HG02840 (cell line): ENCODE data around the gene BYSL.
A peak's percentile ranks its signal among the peaks of the same experiment; 100 is the strongest.
"Not testable (repeated sequence)": the region's sequence is repeated elsewhere in the genome, so short reads cannot be mapped to it uniquely, and the experiment has no call there.

Source experiments
- ATAC-seq: cut with Tn5 transposase; IDR thresholded peaks from one replicate; pipeline ENCODE4 v1.9.1; 2021; ENCODE audit warnings: mild to moderate bottlenecking, moderate library complexity, moderate number of reproducible peaks; ENCODE audit not compliant: unreplicated experiment, low FRiP score

Gene BYSL

DNA sequence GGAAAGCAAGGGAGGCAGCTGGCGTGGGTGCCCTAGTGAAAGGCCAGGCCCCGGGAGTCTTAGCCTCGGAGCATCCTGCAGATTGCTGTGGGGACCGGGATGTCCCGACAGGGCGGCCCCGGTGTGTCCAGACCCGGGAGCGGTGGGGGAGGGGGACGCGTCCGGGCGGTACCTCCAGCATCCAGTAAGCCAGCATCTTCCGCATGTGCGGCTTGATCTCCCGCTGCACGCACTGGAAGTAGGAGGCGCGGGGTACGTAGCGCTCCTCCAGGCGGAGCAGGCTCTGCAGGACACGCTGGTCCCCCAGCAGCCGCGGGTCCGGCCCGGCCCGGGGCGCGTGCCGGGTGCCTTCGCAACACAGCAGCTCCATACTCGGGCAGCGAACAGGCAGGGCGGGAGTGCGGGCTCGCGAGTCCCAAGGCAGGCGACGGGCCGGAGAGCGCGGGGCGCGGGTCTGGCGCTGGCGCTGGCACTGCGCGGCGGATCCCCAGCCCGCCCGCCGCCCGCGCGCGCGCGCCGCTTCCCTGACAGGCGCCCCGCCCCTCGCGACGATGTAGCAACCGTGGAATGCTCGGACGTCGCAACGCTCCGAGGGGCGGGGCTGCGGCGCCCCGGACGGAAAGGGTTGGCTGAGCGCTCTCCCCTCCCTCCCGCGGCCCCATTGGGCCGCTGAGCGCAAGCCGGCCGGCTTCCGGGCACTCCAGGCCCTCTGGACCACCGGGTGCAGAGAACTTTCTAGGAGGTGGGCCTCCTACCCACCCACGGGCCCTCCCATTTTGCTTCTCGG, 20.2 kb downstream of the BYSL start, which contains the start of gene CCND3:
CCND3 (minus strand) TSS at position 529 of the 787 bp plus-strand sequence; CDS start at position 370, 159 bp downstream.
- ATAC-seq = peak; percentile 74

GRCh38 chr6:41942067-41942851, 21.0 kb downstream of the BYSL start:
- no peak for ATAC-seq

- ATAC-seq = not testable (repeated sequence)
Measured at GRCh38 chr6:41942882-41943281, 21.6 kb downstream of the BYSL start.

- no peak for ATAC-seq
Measured at GRCh38 chr6:41943456-41943855, 22.2 kb downstream of the BYSL start.

DNA sequence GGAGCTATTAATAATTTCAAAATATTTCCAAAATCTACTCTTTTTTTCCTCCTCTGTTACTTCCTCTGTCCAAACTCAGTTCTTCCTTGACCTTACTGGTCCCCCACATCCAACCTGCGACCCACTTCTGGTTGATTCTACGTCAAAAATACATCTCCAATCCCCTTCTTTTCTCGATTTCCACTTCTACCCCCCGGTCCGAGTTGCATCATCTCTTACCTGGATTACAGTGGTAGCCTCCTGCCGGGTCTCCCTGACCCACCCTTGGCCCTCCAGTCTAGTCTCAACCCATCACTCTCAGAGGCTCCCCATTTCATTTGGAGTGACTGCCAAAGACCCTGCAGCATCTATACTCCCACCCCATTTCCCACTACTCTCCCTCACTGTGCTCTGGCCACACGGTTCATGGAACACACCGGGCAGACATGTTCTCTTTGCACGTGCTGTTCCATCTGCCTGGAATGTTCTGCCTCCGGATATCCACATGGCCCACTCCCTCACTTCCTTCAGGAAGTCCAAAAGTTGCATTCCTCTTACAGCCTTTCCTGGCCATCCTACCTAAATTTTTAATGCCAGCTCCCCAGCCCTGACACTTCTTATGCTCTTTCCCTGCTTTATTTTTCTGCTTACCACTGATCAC, 26.4 kb downstream of the BYSL start:
- no peak for ATAC-seq

DNA sequence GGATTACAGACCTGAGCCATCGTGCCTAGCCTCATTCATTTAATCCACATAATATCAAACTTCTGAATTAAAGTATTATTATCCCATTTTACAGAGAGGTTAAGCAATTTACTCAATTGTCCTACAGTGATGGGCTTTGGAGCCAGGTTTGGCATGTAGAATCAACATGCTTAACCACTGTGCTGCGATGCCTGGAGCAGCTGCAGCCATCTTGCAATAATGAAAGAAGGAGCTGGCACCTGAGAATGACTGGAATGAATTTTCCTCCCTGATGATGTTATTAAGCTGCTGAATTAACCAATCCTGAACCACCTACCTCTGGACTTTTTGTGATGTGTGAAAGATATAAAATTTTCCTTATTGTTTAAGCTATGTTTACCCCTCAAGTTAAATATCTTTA, 33.4 kb downstream of the BYSL start:
- ATAC-seq = no peak

- no peak for ATAC-seq
Measured at GRCh38 chr6:41955412-41955811, 34.1 kb downstream of the BYSL start.

GRCh38 chr6:41957117-41957516, 35.8 kb downstream of the BYSL start:
- no peak for ATAC-seq

DNA sequence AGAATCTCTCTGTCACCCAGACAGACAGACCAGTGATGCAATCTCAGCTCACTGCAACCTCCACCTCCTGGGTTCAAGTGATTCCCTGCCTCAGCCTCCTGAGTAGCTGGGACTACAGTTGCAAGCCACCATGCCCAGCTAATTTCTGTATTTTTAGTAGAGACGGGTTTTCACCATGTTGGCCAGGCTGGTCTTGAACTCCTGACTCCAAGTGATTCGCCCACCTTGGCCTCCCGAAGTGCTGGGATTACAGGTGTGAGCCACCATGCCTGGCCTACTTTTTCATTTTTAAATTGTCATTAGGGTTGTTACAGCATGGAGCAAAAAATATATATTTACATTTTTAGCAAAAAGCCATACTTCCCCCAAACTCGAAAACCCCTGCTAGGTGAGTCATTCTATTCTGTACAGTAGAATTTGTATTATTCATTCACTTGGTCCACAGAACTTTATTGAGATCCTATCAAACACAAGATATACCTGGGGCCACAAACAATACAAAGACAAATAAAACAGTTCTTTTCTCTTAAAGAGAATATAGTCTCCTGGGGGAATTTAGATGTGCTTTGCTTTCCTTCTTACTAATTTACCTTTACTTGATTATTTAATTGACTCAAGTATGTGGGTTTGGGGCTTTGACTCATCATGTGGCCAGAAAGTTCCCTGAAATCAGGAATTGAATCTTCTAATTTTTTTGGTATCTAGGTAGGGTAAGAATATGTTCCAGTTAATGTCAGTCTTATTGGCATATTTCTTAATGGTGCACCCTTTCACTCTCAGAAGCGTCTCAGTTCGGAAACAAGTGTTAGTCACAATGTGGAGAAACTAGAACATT, 36.9 kb downstream of the BYSL start:
- ATAC-seq = no peak

DNA sequence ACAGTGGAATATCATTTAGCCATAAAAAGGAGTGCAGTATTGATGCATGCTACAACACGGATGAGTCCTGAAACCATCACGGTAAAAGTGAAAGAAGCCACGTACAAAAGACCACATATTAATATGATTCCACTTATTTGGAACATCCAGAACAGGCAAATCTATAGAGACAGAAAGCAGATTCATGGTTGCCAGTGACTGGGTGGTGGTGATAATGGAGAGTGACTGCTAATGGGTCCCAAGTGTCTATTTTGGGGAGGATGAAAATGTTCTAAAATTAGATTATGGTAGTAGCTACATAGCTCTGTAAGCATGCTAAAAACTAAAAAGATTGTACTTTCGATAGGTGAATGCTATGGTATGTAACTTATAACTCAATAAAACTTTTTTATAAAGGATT, 38.7 kb downstream of the BYSL start:
- ATAC-seq = no peak

DNA sequence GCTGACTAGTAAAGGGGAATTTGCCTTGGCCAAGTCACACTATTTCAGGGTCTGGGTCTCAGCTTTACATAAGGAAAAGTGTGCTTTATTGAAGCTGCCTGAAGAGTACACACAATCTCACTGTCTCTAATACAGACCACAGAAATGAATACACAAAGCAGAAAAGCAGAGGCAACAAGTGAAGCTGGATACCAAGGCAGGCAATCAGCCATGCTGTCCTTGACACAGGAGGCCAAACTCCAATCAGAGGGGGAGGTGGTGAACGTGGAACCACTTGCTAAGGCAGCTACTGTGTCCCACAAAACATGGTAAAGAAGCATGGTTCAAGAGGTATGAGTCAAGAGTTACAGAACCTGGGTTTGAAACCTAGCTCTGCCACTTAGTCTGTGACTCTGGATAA, 42.1 kb downstream of the BYSL start:
- no peak for ATAC-seq

GRCh38 chr6:41964201-41964887, 43.0 kb downstream of the BYSL start:
- no peak for ATAC-seq

- no peak for ATAC-seq
Measured at GRCh38 chr6:41965429-41966213, 44.3 kb downstream of the BYSL start.

- ATAC-seq = no peak
Measured at GRCh38 chr6:41966214-41966920, 45.1 kb downstream of the BYSL start.

- ATAC-seq = no peak
Measured at GRCh38 chr6:41966961-41967311, 45.6 kb downstream of the BYSL start.

DNA sequence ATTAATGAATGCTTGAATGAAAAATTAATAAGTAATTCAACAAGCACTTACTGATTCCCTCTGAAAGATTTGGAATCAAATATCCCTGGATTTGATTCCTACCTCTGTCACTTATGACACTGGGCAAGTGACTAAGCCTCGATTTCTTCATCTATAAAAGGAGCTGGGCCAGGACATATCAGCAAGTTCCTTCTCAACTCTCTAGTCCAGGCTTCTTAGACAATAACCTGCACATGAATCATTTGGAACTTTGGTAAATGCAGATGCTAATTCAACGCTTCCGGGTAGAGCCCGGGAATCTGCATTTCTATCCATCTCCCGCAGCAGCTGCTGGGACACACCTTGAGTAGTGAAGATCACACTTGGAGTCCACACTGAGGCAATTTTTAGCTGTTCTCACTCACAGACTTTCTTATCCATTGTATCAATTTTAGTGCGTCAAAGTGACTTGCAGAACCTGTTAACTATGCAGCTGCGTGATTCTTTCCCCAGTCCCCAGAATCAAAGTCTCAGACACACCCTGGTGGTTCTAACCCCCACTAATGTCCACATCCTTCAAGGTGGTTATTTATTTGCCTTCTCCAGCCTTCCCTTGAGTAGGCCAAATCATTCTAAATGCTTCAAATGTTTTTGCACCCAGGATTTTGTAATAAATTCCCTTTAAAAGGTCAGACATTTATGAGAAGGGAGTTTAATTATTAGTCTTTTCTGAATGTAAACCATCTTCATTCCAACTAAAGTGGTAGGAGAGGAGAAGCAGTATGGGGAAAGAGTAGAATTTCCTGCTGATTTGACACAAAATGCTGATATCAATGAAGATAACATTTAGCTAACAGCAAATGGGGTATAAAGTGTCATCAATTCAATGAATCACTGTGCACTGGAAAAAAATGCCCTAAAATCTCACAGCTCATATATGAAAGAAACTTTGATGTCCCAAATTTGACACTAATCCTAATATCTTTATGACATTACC, 46.3 kb downstream of the BYSL start:
- ATAC-seq = no peak

- ATAC-seq = no peak
Measured at GRCh38 chr6:41970436-41970846, 49.1 kb downstream of the BYSL start.
